ENCODE results near the gene SLC12A7.

SLC12A7 gene

GRCh38 chr5:1116109-1116740 lies 4.4 kb upstream of the SLC12A7 start:
- TF ChIP-seq, protein P1, sequence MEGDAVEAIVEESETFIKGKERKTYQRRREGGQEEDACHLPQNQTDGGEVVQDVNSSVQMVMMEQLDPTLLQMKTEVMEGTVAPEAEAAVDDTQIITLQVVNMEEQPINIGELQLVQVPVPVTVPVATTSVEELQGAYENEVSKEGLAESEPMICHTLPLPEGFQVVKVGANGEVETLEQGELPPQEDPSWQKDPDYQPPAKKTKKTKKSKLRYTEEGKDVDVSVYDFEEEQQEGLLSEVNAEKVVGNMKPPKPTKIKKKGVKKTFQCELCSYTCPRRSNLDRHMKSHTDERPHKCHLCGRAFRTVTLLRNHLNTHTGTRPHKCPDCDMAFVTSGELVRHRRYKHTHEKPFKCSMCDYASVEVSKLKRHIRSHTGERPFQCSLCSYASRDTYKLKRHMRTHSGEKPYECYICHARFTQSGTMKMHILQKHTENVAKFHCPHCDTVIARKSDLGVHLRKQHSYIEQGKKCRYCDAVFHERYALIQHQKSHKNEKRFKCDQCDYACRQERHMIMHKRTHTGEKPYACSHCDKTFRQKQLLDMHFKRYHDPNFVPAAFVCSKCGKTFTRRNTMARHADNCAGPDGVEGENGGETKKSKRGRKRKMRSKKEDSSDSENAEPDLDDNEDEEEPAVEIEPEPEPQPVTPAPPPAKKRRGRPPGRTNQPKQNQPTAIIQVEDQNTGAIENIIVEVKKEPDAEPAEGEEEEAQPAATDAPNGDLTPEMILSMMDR (IDR thresholded peaks at IDR 0.05): no peak

- TF ChIP-seq, protein P1 (IDR thresholded peaks at IDR 0.05): no peak
Measured at GRCh38 chr5:1115123-1115815, 3.4 kb upstream of the SLC12A7 start.

DNA sequence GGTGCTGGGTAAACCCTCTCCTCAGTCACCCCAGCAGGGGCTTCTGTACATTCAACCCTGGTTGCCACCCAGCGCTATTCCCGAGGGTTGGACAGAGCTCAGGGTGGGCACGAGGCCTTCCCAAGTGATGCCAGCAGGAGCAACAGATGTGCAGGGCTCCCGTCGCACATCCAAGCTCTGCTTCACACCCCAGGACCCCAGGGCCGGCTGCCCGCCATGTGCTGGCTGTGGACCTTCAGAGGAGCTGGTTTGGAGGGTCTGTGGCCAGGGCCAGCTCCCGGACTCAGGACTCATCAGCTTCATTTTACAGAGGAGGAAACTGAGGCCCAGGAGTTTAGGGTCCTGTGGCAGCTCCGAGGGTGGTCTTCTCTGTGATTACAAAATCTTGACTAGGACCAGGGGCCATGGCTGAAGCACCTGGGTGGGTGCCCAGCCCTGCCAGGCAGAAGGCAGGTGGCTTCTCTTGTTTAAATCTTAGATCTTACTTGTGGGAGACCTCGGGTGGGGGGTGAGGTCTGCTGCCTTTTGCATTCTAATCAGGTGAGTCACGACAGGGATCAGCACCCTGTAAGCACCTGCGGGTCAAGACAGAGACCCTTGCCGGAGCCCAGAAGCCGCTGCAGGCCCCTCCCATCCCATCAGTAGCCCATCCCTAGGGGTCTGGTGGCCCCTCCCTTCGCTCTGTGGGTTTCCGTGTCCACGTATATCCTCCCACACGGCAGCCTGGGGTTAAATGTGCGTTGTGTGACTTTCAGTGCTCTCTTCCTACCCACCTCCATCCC lies 2.1 kb upstream of the SLC12A7 start:
- TF ChIP-seq, protein P1 (IDR thresholded peaks at IDR 0.05): no peak

DNA sequence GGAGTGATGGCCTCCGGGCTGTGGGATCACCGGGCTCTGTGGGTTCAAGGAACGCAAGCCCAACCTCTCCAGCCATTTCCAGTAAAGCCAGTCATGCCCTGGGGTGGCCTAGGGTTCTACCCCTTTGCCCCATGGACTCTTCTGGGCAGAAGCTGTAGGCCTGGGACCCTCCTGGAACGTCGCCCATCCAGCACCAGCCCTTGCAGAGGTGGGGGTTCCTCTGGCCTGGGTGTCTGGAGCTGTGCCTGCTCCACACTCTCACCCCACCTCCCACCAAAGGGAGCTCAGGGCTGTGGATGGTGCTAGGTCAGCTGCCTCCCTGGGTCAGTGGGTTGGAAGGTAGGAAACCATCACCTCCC lies 1.4 kb upstream of the SLC12A7 start:
- TF ChIP-seq, protein P1 (IDR thresholded peaks at IDR 0.05): no peak

DNA sequence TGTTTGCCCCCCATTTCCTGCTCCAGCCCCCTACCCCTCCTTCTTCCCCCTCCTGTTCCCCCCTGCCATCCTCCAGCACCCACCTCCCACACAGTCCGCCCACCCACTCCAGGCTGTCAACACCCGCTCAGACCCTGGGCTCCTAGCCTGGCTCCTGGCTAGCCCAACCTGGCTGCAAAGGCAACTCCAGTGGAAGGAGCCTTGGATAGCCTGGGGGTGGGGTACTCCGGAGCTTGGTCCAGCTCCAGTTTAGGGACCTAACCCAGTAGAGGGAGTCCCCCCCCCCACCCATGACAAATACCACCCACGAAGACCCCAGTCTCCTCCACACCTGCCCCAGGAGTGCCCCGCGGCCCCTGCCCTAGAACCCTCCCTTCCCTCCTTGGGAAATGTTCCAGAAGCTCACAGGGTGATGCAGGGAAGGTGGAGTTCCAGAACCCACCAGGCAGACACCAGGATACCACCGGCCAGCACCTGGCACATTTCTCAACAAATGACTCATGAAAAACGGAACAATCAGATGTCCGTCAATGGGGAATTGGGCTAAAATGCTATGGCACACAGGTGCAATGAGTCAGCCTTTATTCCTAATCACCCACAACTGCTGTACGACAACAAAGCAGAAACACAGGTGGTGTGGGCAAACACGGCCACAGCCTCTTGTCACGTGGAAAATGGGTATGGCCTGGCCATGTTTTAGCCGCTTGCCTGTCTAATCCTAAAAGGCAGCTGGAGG lies 901 bp upstream of the SLC12A7 start:
- TF ChIP-seq, protein P1 (IDR thresholded peaks at IDR 0.05): no peak

DNA sequence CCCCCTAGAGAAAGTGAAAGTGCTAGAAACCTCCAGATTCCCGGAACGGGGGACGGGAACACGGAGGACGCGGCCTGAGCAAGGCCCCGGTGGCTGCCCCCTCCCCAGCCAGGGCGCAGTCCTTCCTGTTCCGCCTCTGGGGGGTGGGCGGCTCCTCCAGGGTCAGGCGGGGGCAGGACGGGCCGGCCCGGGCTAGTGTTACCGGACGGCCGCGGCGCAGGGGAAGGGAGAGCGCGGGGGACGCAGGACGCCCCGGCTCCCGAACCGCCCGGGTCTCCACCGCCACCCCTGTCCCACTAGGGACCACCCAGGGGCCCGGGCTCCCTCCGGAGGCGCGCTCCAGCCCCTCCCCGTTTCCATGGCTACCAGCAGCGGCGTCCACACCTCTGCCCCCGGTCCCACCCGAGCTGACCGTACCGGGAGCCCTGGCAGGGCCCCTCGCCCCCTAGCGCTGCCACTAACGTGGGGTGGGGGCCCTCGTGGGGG lies 579 bp downstream of the SLC12A7 start:
- TF ChIP-seq, protein P1 (IDR thresholded peaks at IDR 0.05): no peak
